Parathyroid adenoma (tissue), 2 donors: ENCODE measurements around the gene CCDC77.
A peak's percentile ranks its signal among the peaks of the same experiment; 100 is the strongest.
"Not testable (repeated sequence)": the region's sequence is repeated elsewhere in the genome, so short reads cannot be mapped to it uniquely, and the experiment has no call there.

Experiments used
- H2AFZ ChIP-seq: fragments of 300-600 bp; sonication (generic); one replicate; pipeline ENCODE4 v1.7.0; 2017; ENCODE audit warnings: antibody characterized with exemption, mild to moderate bottlenecking
- H3K27ac ChIP-seq: fragments of 300-600 bp; sonication (generic); one replicate; pipeline ENCODE4 v1.7.0; 2017
- H3K27me3 ChIP-seq: fragments of 300-600 bp; sonication (generic); one replicate; pipeline ENCODE4 v1.7.0; 2017; ENCODE audit warnings: low read length; ENCODE audit not compliant: control insufficient read depth, insufficient read depth
- H3K36me3 ChIP-seq: fragments of 300-600 bp; sonication (generic); one replicate; pipeline ENCODE4 v1.7.0; 2017; ENCODE audit warnings: low read length; ENCODE audit not compliant: control insufficient read depth, insufficient read depth
- H3K4me1 ChIP-seq: fragments of 300-600 bp; sonication (generic); one replicate; pipeline ENCODE4 v1.7.0; 2017; ENCODE audit warnings: control low read depth
- H3K4me2 ChIP-seq: fragments of 300-600 bp; sonication (generic); one replicate; pipeline ENCODE4 v1.7.0; 2017; ENCODE audit warnings: low read length
- H3K4me3 ChIP-seq: fragments of 300-600 bp; sonication (generic); one replicate; pipeline ENCODE4 v1.7.0; 2017; ENCODE audit warnings: low read depth, low read length
- H3K79me2 ChIP-seq: fragments of 300-600 bp; sonication (generic); one replicate; pipeline ENCODE4 v1.7.0; 2017; ENCODE audit warnings: control low read depth
- H3K9ac ChIP-seq: fragments of 300-600 bp; sonication (generic); one replicate; pipeline ENCODE4 v1.7.0; 2017; ENCODE audit warnings: mild to moderate bottlenecking
- H3K9me3 ChIP-seq: fragments of 300-600 bp; sonication (generic); one replicate; pipeline ENCODE4 v1.7.0; 2017; ENCODE audit warnings: low read length; ENCODE audit not compliant: control insufficient read depth
- CTCF ChIP-seq: fragments of 300-600 bp; sonication (generic); IDR thresholded peaks from one replicate; pipeline ENCODE4 v1.7.0; 2017; ENCODE audit warnings: antibody characterized with exemption, mild to moderate bottlenecking
- donor health status: primary hyperparathyroidism.

Gene CCDC77

GRCh38 chr12:367972-368371 lies 33.5 kb upstream of the CCDC77 start:
- Histone ChIP-seq H3K36me3 (no peaks in the 10 kb centered on the region), H3K4me2 (no peak overlapping the region), H3K9ac (no peak overlapping the region), H3K79me2 (peaks cover 7% of the 10 kb centered on the region), H3K4me1 (no peaks in the 10 kb centered on the region), H2AFZ (no peak overlapping the region), H3K27ac (no peak overlapping the region), H3K4me3 (no peak overlapping the region), H3K27me3 (no peaks in the 10 kb centered on the region), H3K9me3 (no peaks in the 10 kb centered on the region)
- no peak for TF ChIP-seq CTCF

- not testable (repeated sequence) for H3K27ac ChIP-seq, H3K4me2 ChIP-seq, H3K4me3 ChIP-seq, H3K4me1 ChIP-seq, H3K79me2 ChIP-seq, H3K9me3 ChIP-seq, H3K9ac ChIP-seq, H3K27me3 ChIP-seq, H2AFZ ChIP-seq, H3K36me3 ChIP-seq
Observed at GRCh38 chr12:370739-371485, 30.5 kb upstream of the CCDC77 start.

GRCh38 chr12:386651-387050 lies 14.8 kb upstream of the CCDC77 start:
- Histone ChIP-seq H3K36me3 (no peaks in the 10 kb centered on the region), H3K9me3 (no peaks in the 10 kb centered on the region), H3K4me3 (peak overlapping the region; percentile 94), H2AFZ (no peak overlapping the region), H3K9ac (no peak overlapping the region), H3K27me3 (no peaks in the 10 kb centered on the region), H3K27ac (no peak overlapping the region), H3K4me1 (peaks cover 7% of the 10 kb centered on the region), H3K79me2 (peaks cover 48% of the 10 kb centered on the region), H3K4me2 (peak overlapping the region; percentile 68)
- TF ChIP-seq CTCF, result no peak

- H3K9me3 ChIP-seq, result no peaks in the 10 kb centered on the region
- peak overlapping the region; percentile 94 for H3K4me3 ChIP-seq
- peaks cover 7% of the 10 kb centered on the region for H3K4me1 ChIP-seq
- H3K27ac ChIP-seq, result peak overlapping the region; percentile 97
- no peaks in the 10 kb centered on the region for H3K27me3 ChIP-seq
- H3K79me2 ChIP-seq, result peaks cover 38% of the 10 kb centered on the region
- H2AFZ ChIP-seq, result peak overlapping the region; percentile 99
- no peak overlapping the region for H3K9ac ChIP-seq
- H3K4me2 ChIP-seq, result peak overlapping the region; percentile 68
- no peaks in the 10 kb centered on the region for H3K36me3 ChIP-seq
- no peak for TF ChIP-seq CTCF
Observed at GRCh38 chr12:388012-388411, 13.4 kb upstream of the CCDC77 start.

- Histone ChIP-seq H3K9me3 (no peaks in the 10 kb centered on the region), H2AFZ (peak overlapping the region; percentile 99), H3K27ac (peak overlapping the region; percentile 97), H3K4me1 (peaks cover 7% of the 10 kb centered on the region), H3K4me3 (peak overlapping the region; percentile 94), H3K27me3 (no peaks in the 10 kb centered on the region), H3K79me2 (peaks cover 34% of the 10 kb centered on the region), H3K9ac (peak overlapping the region; percentile 73), H3K36me3 (no peaks in the 10 kb centered on the region), H3K4me2 (peak overlapping the region; percentile 68)
- no peak for TF ChIP-seq CTCF
Observed at GRCh38 chr12:388541-389141, 12.8 kb upstream of the CCDC77 start.
